ENCODE measurements around the gene ZNF662. TPM values are rescaled to one million over a fixed set of nuclear protein-coding genes. Genes with fewer than 3 reads are reported as not detected.

Gene ZNF662
- total RNA-seq, 2 donors from 2014 or later, result 4.0 to 6.5 TPM

- no peak for DNase-seq
- H3K27me3 ChIP-seq, result no peaks in the 10 kb centered on the region
- peaks cover 8% of the 10 kb centered on the region for H3K4me1 ChIP-seq
- TF ChIP-seq POLR2A (IDR thresholded peaks at IDR 0.05) (no peak), CTCF (IDR thresholded peaks at IDR 0.05) (no peak)
- no peak overlapping the region for H3K27ac ChIP-seq
- 70 to 78% methylated on average over 9 of the region's 9 CpGs for WGBS, 2 donors
- ATAC-seq, result no peak
- H3K9me3 ChIP-seq, result no peaks in the 10 kb centered on the region
- no peak overlapping the region for H3K4me3 ChIP-seq
- intact Hi-C loops (cut with DNase I), result no loop called here
- no peaks in the 10 kb centered on the region for H3K36me3 ChIP-seq (replicated peaks in 1 of 2; ENCODE audit: insufficient read depth in 1 of 2, low read depth in 2 of 2)
Measured at GRCh38 chr3:42873221-42873982, 32.5 kb upstream of the ZNF662 start.

GRCh38 chr3:42874749-42875148 is 31.2 kb upstream of the ZNF662 start:
- no peak for DNase-seq
- Histone ChIP-seq H3K9me3 (no peaks in the 10 kb centered on the region), H3K27ac (no peak overlapping the region), H3K4me3 (no peak overlapping the region), H3K36me3 (replicated peaks in 1 of 2; ENCODE audit: insufficient read depth in 1 of 2, low read depth in 2 of 2) (no peaks in the 10 kb centered on the region), H3K4me1 (peaks cover 8% of the 10 kb centered on the region), H3K27me3 (no peaks in the 10 kb centered on the region)
- ATAC-seq, result no peak
- intact Hi-C loops (cut with DNase I), result no loop called here
- TF ChIP-seq POLR2A (IDR thresholded peaks at IDR 0.05) (no peak), CTCF (IDR thresholded peaks at IDR 0.05) (no peak)
- WGBS, 2 donors, result 79 to 80% methylated on average over 5 to 10 of the region's 10 CpGs

GRCh38 chr3:42875325-42876151 is 30.4 kb upstream of the ZNF662 start, which contains the start of gene CYP8B1:
CYP8B1 (minus strand) TSS chr3:42875879; CDS start chr3:42875816, 63 bp downstream.
- ATAC-seq, result no peak
- H3K9me3 ChIP-seq, result no peaks in the 10 kb centered on the region
- no peaks in the 10 kb centered on the region for H3K36me3 ChIP-seq (replicated peaks in 1 of 2; ENCODE audit: insufficient read depth in 1 of 2, low read depth in 2 of 2)
- no peaks in the 10 kb centered on the region for H3K27me3 ChIP-seq
- no peak within 1 kb of the TSS for H3K4me3 ChIP-seq
- no peak for TF ChIP-seq CTCF (IDR thresholded peaks at IDR 0.05)
- TF ChIP-seq POLR2A (IDR thresholded peaks at IDR 0.05), result no peak
- 47 to 68% methylated on average over 6 to 13 of the region's 13 CpGs for WGBS, 2 donors
- intact Hi-C loops (cut with DNase I), result no loop called here
- H3K27ac ChIP-seq, result no peak within 1 kb of the TSS
- no peak for DNase-seq
- H3K4me1 ChIP-seq, result peaks cover 11% of the 10 kb centered on the region

- DNase-seq, result no peak
- Histone ChIP-seq H3K27me3 (no peaks in the 10 kb centered on the region), H3K36me3 (replicated peaks in 1 of 2; ENCODE audit: insufficient read depth in 1 of 2, low read depth in 2 of 2) (no peaks in the 10 kb centered on the region), H3K4me1 (peaks cover 16% of the 10 kb centered on the region), H3K4me3 (no peak overlapping the region), H3K9me3 (no peaks in the 10 kb centered on the region), H3K27ac (no peak overlapping the region)
- intact Hi-C loops (cut with DNase I), result no loop called here
- TF ChIP-seq POLR2A (IDR thresholded peaks at IDR 0.05) (no peak), CTCF (IDR thresholded peaks at IDR 0.05) (no peak)
- 53 to 56% methylated on average over 1 of the region's 1 CpG for WGBS, 2 donors
- no peak for ATAC-seq
Measured at GRCh38 chr3:42876401-42876800, 29.5 kb upstream of the ZNF662 start.
